ENCODE results near the gene GLRX3.

DNA sequence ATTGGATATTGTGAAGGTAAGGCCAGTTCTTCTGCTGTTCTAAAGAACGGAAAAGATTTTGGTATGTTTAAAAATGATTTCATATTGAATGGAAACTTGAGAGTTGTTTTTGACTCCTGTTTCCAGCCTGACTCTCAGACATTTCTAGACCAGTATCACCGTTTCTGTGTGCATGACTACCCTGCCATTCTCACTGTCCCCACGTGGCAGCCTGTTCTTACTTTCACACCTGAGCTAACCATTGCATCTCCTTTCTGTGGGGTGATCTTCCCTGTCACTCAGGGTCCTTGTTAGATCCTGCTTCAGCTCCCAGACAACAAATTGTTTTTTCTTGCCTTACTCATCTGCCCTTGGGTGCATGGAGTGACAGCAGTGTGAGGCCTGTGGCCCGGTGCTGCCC, 38.9 kb downstream of the GLRX3 start:
- TF ChIP-seq, protein P1, sequence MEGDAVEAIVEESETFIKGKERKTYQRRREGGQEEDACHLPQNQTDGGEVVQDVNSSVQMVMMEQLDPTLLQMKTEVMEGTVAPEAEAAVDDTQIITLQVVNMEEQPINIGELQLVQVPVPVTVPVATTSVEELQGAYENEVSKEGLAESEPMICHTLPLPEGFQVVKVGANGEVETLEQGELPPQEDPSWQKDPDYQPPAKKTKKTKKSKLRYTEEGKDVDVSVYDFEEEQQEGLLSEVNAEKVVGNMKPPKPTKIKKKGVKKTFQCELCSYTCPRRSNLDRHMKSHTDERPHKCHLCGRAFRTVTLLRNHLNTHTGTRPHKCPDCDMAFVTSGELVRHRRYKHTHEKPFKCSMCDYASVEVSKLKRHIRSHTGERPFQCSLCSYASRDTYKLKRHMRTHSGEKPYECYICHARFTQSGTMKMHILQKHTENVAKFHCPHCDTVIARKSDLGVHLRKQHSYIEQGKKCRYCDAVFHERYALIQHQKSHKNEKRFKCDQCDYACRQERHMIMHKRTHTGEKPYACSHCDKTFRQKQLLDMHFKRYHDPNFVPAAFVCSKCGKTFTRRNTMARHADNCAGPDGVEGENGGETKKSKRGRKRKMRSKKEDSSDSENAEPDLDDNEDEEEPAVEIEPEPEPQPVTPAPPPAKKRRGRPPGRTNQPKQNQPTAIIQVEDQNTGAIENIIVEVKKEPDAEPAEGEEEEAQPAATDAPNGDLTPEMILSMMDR (IDR thresholded peaks at IDR 0.05): no peak
- TF ChIP-seq POLR2A (IDR thresholded peaks at IDR 0.05): no peak

Measured in uterus (tissue), 2 donors.